CD14-positive monocyte (primary cell): ENCODE data around the gene EXO1. TPM values are rescaled to one million over a fixed set of nuclear protein-coding genes. Genes with fewer than 3 reads are reported as not detected.

Experiments used
- DNase-seq, 3 donors: peaks; one replicate each; pipeline ENCODE4 v3.0.0-alpha.2; 2011 to 2022
- H2AFZ ChIP-seq: 2 replicates; pipeline ENCODE4 v1.6.0; 2012; ENCODE audit warnings: mild to moderate bottlenecking, low read depth, low read length, inconsistent platforms; ENCODE audit not compliant: insufficient read depth, poor library complexity, severe bottlenecking
- H3K27ac ChIP-seq, 2 donors: 1 replicate in 1 of 2; 2 replicates in 1 of 2; pipeline ENCODE4 v1.5.1; 2012 to 2013; ENCODE audit warnings: low read length in 2 of 2, control low read depth in 1 of 2, inconsistent platforms in 1 of 2, low read depth in 1 of 2, mild to moderate bottlenecking in 1 of 2
- H3K27me3 ChIP-seq, 2 donors: one replicate each; pipeline versions ENCODE4 v1.6.0 to v1.6.1; 2011 to 2013; ENCODE audit warnings: low read length in 2 of 2; ENCODE audit not compliant: control insufficient read depth in 2 of 2, insufficient read depth in 2 of 2
- H3K36me3 ChIP-seq, 2 donors: replicated peaks in 1 of 2; 1 replicate in 1 of 2; 2 replicates in 1 of 2; pipeline versions ENCODE4 v1.5.1 to v1.6.1; 2012 to 2013; ENCODE audit warnings: low read length in 2 of 2, control low read depth in 1 of 2, inconsistent platforms in 1 of 2, mild to moderate bottlenecking in 1 of 2; ENCODE audit not compliant: insufficient read depth in 2 of 2, control insufficient read depth in 1 of 2
- H3K4me1 ChIP-seq, 2 donors: 1 replicate in 1 of 2; 2 replicates in 1 of 2; pipeline versions ENCODE4 v1.5.1 to v1.6.1; 2012 to 2013; ENCODE audit warnings: low read length in 2 of 2, control low read depth in 1 of 2, inconsistent platforms in 1 of 2, mild to moderate bottlenecking in 1 of 2, moderate library complexity in 1 of 2; ENCODE audit not compliant: insufficient read depth in 2 of 2, control insufficient read depth in 1 of 2
- H3K4me2 ChIP-seq: replicated peaks from 2 replicates; pipeline ENCODE3; 2012; ENCODE audit warnings: low read length, moderate library complexity, mild to moderate bottlenecking; ENCODE audit not compliant: poor library complexity, severe bottlenecking; ENCODE audit errors: extremely low read depth
- H3K4me3 ChIP-seq, 3 experiments: fragments of 200-600 bp in 1 of 3; sonication (generic) in 1 of 3; replicated peaks in 1 of 3; 1 replicate in 2 of 3; 2 replicates in 1 of 3; pipeline ENCODE4 v1.5.1; 2011 to 2013; ENCODE audit warnings: low read length in 3 of 3, mild to moderate bottlenecking in 3 of 3, control low read depth in 2 of 3, low read depth in 2 of 3, inconsistent platforms in 1 of 3, moderate library complexity in 1 of 3
- H3K79me2 ChIP-seq: 2 replicates; pipeline ENCODE4 v1.6.0; 2012; ENCODE audit warnings: mild to moderate bottlenecking, control low read depth, inconsistent platforms, low read length, moderate library complexity; ENCODE audit not compliant: insufficient read depth
- H3K9ac ChIP-seq: 2 replicates; pipeline ENCODE4 v1.6.0; 2017; ENCODE audit warnings: low read length, mild to moderate bottlenecking; ENCODE audit not compliant: insufficient read depth, poor library complexity, severe bottlenecking
- H3K9me3 ChIP-seq, 2 donors: replicated peaks in 1 of 2; 1 replicate in 1 of 2; 2 replicates in 1 of 2; pipeline versions ENCODE4 v1.5.1 to v1.6.1; 2012 to 2013; ENCODE audit warnings: low read length in 2 of 2, control low read depth in 1 of 2; ENCODE audit not compliant: control insufficient read depth in 1 of 2, insufficient read depth in 1 of 2
- H4K20me1 ChIP-seq: 2 replicates; pipeline ENCODE4 v1.6.0; 2012; ENCODE audit warnings: mild to moderate bottlenecking, low read length, control low read depth, moderate library complexity; ENCODE audit not compliant: insufficient read depth
- H3K27ac Mint-ChIP-seq, 7 donors: one replicate each; pipeline ENCODE4 v1.8.0; 2020; ENCODE audit warnings: mild to moderate bottlenecking in 7 of 7, mixed read lengths in 7 of 7, moderate library complexity in 6 of 7, inconsistent platforms in 2 of 7
- H3K27me3 Mint-ChIP-seq, 3 donors: one replicate each; pipeline ENCODE4 v1.8.0; 2021 to 2022; ENCODE audit warnings: low read depth in 3 of 3, mild to moderate bottlenecking in 3 of 3, mixed read lengths in 3 of 3, moderate library complexity in 3 of 3, inconsistent platforms in 1 of 3
- H3K36me3 Mint-ChIP-seq, 2 donors: one replicate each; pipeline ENCODE4 v1.8.0; 2020; ENCODE audit warnings: mixed read lengths in 2 of 2, inconsistent platforms in 1 of 2, mild to moderate bottlenecking in 1 of 2
- H3K4me1 Mint-ChIP-seq: one replicate; pipeline ENCODE4 v1.8.0; 2020; ENCODE audit warnings: mild to moderate bottlenecking, mixed read lengths
- H3K4me3 Mint-ChIP-seq, 2 donors: one replicate each; pipeline ENCODE4 v1.8.0; 2020; ENCODE audit warnings: mild to moderate bottlenecking in 2 of 2, mixed read lengths in 2 of 2, moderate library complexity in 1 of 2
- H3K9me3 Mint-ChIP-seq, 7 donors: one replicate each; pipeline ENCODE4 v1.8.0; 2020 to 2022; ENCODE audit warnings: mixed read lengths in 7 of 7, mild to moderate bottlenecking in 6 of 7, moderate library complexity in 6 of 7, inconsistent platforms in 2 of 7
- WGBS: methylation state at CpG from one replicate; pipeline ENCODE4 v1.1.5; 2013; ENCODE audit warnings: missing lambda C conversion rate; ENCODE audit not compliant: insufficient coverage; 5-methylcytosine and 5-hydroxymethylcytosine counted together
- intact Hi-C, 2 donors: fragments of 100-400 bp; cut with micrococcal nuclease; formaldehyde crosslinking; loops; one replicate each; pipeline versions ENCODE4 v1.15.0 to v1.15.1; 2023
- polyA plus RNA-seq, 3 donors: library from polyadenylated mRNA; depleted of rRNA in 1 of 3; unstranded in 2 of 3; stranded (reverse) in 1 of 3; fragments of 300-500 nt in 2 of 3; fragments of >200 nt in 1 of 3; fragmentation: Illumina TruSeq in 2 of 3; gene quantifications; 1 replicate in 2 of 3; 2 replicates in 1 of 3; pipeline ENCODE4 v1.2.3, GENCODE V29; 2012 to 2021
- TF ChIP-seq, protein P1 (sequence below): fragments of 200-600 bp; IDR thresholded peaks from one replicate; pipeline ENCODE4 v1.8.0; 2022; ENCODE audit warnings: antibody characterized with exemption, mild to moderate bottlenecking

EXO1 gene
- polyA plus RNA-seq, 3 donors: 0.16 to 0.26 TPM; not detected in 1

DNA sequence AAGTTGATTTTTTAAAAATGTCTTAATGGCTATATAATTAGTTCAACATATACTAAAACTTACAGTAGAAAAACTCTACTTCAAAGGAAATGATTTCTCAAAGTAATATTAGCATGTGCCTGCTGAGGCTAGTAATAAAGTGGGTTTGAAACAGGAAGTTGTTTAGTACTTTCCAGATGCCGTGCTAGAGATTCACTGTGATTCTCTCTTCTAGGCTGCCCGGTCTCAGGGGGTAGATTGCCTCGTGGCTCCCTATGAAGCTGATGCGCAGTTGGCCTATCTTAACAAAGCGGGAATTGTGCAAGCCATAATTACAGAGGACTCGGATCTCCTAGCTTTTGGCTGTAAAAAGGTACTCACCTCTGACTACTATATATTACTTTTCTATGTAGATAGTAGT lies 9.1 kb downstream of the EXO1 start:
- no peaks in the 10 kb centered on the region for H3K79me2 ChIP-seq
- H3K27me3 ChIP-seq: no peaks in the 10 kb centered on the region
- no peak overlapping the region for H3K4me3 Mint-ChIP-seq
- no peaks in the 10 kb centered on the region for H3K4me1 ChIP-seq
- H3K27ac Mint-ChIP-seq: peak overlapping the region in 2 of 7 donors; percentile 19 to 76
- no peak overlapping the region for H3K4me2 ChIP-seq
- H3K9ac ChIP-seq: no peak overlapping the region
- TF ChIP-seq, protein P1, sequence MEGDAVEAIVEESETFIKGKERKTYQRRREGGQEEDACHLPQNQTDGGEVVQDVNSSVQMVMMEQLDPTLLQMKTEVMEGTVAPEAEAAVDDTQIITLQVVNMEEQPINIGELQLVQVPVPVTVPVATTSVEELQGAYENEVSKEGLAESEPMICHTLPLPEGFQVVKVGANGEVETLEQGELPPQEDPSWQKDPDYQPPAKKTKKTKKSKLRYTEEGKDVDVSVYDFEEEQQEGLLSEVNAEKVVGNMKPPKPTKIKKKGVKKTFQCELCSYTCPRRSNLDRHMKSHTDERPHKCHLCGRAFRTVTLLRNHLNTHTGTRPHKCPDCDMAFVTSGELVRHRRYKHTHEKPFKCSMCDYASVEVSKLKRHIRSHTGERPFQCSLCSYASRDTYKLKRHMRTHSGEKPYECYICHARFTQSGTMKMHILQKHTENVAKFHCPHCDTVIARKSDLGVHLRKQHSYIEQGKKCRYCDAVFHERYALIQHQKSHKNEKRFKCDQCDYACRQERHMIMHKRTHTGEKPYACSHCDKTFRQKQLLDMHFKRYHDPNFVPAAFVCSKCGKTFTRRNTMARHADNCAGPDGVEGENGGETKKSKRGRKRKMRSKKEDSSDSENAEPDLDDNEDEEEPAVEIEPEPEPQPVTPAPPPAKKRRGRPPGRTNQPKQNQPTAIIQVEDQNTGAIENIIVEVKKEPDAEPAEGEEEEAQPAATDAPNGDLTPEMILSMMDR: no peak
- peak overlapping the region; percentile 46 for H2AFZ ChIP-seq
- peaks cover 7 to 52% of the 10 kb centered on the region in 2 donors for H3K36me3 ChIP-seq
- no peak overlapping the region for H3K27ac ChIP-seq
- H3K4me1 Mint-ChIP-seq: no peaks in the 10 kb centered on the region
- intact Hi-C loops: no loop called here
- H3K9me3 Mint-ChIP-seq: peaks cover 0 to 2% (median 0%) of the 10 kb centered on the region in 7 donors
- H3K9me3 ChIP-seq: no peaks in the 10 kb centered on the region
- no peak overlapping the region for H3K4me3 ChIP-seq
- H3K27me3 Mint-ChIP-seq: peaks cover 0 to 2% (median 0%) of the 10 kb centered on the region in 3 donors
- H3K36me3 Mint-ChIP-seq: peaks cover 47 to 70% of the 10 kb centered on the region in 2 donors
- WGBS: 59% methylated on average over 3 of the region's 6 CpGs
- DNase-seq: no peak
- H4K20me1 ChIP-seq: no peaks in the 10 kb centered on the region

DNA sequence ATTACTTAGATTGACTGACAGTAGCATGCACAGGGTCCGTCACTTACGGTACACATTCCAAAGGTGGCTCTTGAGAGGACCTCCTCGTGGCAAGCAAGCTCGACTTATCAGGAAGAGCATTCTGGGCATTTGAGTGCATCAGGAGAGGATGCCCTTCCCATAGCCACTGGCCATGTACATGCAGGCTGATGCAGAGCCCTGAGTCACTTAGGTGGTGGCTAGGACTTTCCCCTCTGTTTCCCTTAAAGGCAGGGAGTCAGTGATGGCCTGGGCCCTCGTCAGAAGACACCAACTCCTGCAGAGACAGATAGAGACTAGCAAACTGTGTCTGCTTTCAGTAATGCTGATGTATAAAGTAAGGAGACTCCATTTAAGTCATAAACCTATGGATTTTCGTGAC lies 12.9 kb downstream of the EXO1 start:
- Histone ChIP-seq H3K27ac (no peak overlapping the region), H3K4me1 (no peaks in the 10 kb centered on the region), H4K20me1 (no peaks in the 10 kb centered on the region), H3K79me2 (no peaks in the 10 kb centered on the region), H3K4me3 (no peak overlapping the region), H3K27me3 (no peaks in the 10 kb centered on the region), H2AFZ (no peak overlapping the region), H3K4me2 (no peak overlapping the region), H3K9ac (no peak overlapping the region), H3K36me3 (peaks cover 8 to 52% of the 10 kb centered on the region in 2 donors), H3K9me3 (no peaks in the 10 kb centered on the region)
- H3K4me3 Mint-ChIP-seq: no peak overlapping the region
- H3K27me3 Mint-ChIP-seq: no peaks in the 10 kb centered on the region
- TF ChIP-seq, protein P1: no peak
- 87% methylated on average over 3 of the region's 6 CpGs for WGBS
- H3K9me3 Mint-ChIP-seq: no peaks in the 10 kb centered on the region
- intact Hi-C loops: no loop called here
- no peak overlapping the region for H3K27ac Mint-ChIP-seq
- no peaks in the 10 kb centered on the region for H3K4me1 Mint-ChIP-seq
- DNase-seq: no peak
- H3K36me3 Mint-ChIP-seq: peaks cover 39 to 66% of the 10 kb centered on the region in 2 donors
